ENCODE measurements around the gene NKAPL.
A peak's percentile ranks its signal among the peaks of the same experiment; 100 is the strongest.
"Not testable (repeated sequence)": the region's sequence is repeated elsewhere in the genome, so short reads cannot be mapped to it uniquely, and the experiment has no call there.

The NKAPL gene

DNA sequence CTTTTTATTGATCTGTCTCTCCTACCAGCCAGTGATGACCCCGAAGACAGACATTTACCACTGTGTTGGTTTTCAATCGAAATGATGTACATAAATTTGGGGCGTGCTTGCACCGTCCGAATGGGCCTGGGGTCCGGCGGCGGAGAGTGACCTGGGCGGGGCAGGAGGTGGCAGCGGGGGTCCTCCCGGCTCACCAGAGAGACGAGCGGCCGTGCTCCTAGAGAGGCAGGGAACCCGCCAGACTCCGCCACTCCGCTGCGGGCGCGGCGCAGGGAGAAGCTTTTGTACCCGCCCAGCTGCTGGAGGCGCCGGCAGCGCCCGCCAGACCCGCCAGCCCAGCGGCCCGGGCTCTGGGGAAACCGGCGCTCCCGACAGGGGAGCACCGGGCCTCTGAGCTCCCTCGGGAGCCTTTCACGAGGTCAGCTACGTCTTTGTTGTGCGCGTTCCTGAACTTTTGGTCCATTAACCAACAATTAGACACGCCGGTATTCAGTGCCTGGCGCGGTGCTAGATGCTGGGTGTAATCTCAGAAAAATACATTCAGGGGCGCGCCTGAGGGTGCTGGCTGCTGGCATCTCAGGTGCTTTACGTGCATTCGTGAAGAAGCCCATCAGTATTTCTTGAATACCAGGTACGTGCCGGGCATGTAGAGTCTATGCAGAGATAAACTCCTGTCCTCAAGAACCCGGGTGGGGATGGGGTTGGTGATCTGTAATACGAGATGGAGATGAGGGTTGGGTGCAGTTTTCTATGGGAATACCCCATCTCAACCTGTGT is 22.4 kb downstream of the NKAPL start, which contains the start of gene PGBD1:
PGBD1 (plus strand) TSS at position 285 of the 777 bp plus-strand sequence. CDS start 2,242 bp downstream, outside the sequence.
- no peak for FAIRE-seq

DNA sequence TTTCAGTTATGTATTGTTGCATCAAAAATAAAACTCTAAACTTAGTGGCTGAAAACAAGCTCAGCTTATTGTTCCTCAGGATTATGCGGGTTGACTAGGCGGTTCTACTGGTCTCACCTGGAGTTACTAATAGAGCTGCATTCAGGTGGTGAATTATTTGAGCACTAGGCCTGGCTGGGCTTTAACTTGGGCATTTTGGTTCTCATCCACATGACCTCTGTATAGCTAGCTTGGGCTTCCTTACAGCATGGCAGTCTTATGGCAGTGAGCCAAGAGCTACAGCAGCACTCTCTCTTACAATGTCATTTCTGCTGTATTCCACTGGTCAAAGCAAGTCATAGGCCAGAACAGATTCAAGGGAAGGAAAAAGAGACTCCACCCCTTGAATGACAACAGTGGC is 23.8 kb downstream of the NKAPL start:
- FAIRE-seq (no peak), DNase-seq (ENCODE audit: insufficient read length, low spot score) (no peak)
- TF ChIP-seq, protein P1, sequence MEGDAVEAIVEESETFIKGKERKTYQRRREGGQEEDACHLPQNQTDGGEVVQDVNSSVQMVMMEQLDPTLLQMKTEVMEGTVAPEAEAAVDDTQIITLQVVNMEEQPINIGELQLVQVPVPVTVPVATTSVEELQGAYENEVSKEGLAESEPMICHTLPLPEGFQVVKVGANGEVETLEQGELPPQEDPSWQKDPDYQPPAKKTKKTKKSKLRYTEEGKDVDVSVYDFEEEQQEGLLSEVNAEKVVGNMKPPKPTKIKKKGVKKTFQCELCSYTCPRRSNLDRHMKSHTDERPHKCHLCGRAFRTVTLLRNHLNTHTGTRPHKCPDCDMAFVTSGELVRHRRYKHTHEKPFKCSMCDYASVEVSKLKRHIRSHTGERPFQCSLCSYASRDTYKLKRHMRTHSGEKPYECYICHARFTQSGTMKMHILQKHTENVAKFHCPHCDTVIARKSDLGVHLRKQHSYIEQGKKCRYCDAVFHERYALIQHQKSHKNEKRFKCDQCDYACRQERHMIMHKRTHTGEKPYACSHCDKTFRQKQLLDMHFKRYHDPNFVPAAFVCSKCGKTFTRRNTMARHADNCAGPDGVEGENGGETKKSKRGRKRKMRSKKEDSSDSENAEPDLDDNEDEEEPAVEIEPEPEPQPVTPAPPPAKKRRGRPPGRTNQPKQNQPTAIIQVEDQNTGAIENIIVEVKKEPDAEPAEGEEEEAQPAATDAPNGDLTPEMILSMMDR (IDR thresholded peaks at IDR 0.05; ENCODE audit: insufficient read depth, missing control alignments): no peak

More for the DNA sequence above, 22.4 kb downstream of the NKAPL start, which contains the start of gene PGBD1:
- DNase-seq (ENCODE audit: insufficient read length, low spot score): peak; percentile 41
- TF ChIP-seq, protein P1 (IDR thresholded peaks at IDR 0.05; ENCODE audit: insufficient read depth, missing control alignments): no peak

GRCh38 chr6:28291573-28291972 is 32.5 kb downstream of the NKAPL start:
- FAIRE-seq: no peak
- TF ChIP-seq, protein P1 (IDR thresholded peaks at IDR 0.05; ENCODE audit: insufficient read depth, missing control alignments): no peak
- no peak for DNase-seq (ENCODE audit: insufficient read length, low spot score)

- DNase-seq (ENCODE audit: insufficient read length, low spot score): no peak
- TF ChIP-seq, protein P1 (IDR thresholded peaks at IDR 0.05; ENCODE audit: insufficient read depth, missing control alignments): no peak
- no peak for FAIRE-seq
Measured at GRCh38 chr6:28295326-28295725, 36.2 kb downstream of the NKAPL start.

GRCh38 chr6:28296520-28297060 is 37.5 kb downstream of the NKAPL start:
- no peak for DNase-seq (ENCODE audit: insufficient read length, low spot score)
- FAIRE-seq: no peak
- TF ChIP-seq, protein P1 (IDR thresholded peaks at IDR 0.05; ENCODE audit: insufficient read depth, missing control alignments): no peak

- DNase-seq (ENCODE audit: insufficient read length, low spot score): no peak
- TF ChIP-seq, protein P1 (IDR thresholded peaks at IDR 0.05; ENCODE audit: insufficient read depth, missing control alignments): no peak
- FAIRE-seq: no peak
Measured at GRCh38 chr6:28303570-28303969, 44.5 kb downstream of the NKAPL start.

GRCh38 chr6:28306363-28306762 is 47.3 kb downstream of the NKAPL start:
- not testable (repeated sequence) for FAIRE-seq

More at GRCh38 chr6:28306363-28306762, 47.3 kb downstream of the NKAPL start:
- DNase-seq (ENCODE audit: insufficient read length, low spot score): not testable (repeated sequence)

Data from D721Med (cell line).